ENCODE results near the gene NKD2.

NKD2 gene

GRCh38 chr5:1005904-1006655, 2.5 kb upstream of the NKD2 start:
- Histone ChIP-seq H3K27ac (no peak overlapping the region), H3K4me3 (ENCODE audit: low read depth in 1 of 2, low read length in 1 of 2) (no peak overlapping the region), H3K27me3 (peaks cover 98% of the 10 kb centered on the region), H3K9me3 (no peaks in the 10 kb centered on the region), H3K36me3 (no peaks in the 10 kb centered on the region), H3K4me1 (ENCODE audit: control insufficient read depth in 1 of 2, insufficient read depth in 1 of 2, low read depth in 1 of 2, low read length in 1 of 2) (no peaks in the 10 kb centered on the region)
- no peak for TF ChIP-seq CTCF (IDR thresholded peaks at IDR 0.05)

- Histone ChIP-seq H3K27me3 (peaks cover 100% of the 10 kb centered on the region), H3K4me1 (ENCODE audit: control insufficient read depth in 1 of 2, insufficient read depth in 1 of 2, low read depth in 1 of 2, low read length in 1 of 2) (no peaks in the 10 kb centered on the region), H3K9me3 (no peaks in the 10 kb centered on the region), H3K4me3 (ENCODE audit: low read depth in 1 of 2, low read length in 1 of 2) (no peak overlapping the region), H3K36me3 (no peaks in the 10 kb centered on the region), H3K27ac (no peak overlapping the region)
- TF ChIP-seq CTCF (IDR thresholded peaks at IDR 0.05): no peak
Measured at GRCh38 chr5:1006656-1007071, 1.9 kb upstream of the NKD2 start.

GRCh38 chr5:1007221-1007680, 1.4 kb upstream of the NKD2 start:
- Histone ChIP-seq H3K27ac (no peak overlapping the region), H3K9me3 (no peaks in the 10 kb centered on the region), H3K27me3 (peaks cover 100% of the 10 kb centered on the region), H3K4me1 (ENCODE audit: control insufficient read depth in 1 of 2, insufficient read depth in 1 of 2, low read depth in 1 of 2, low read length in 1 of 2) (no peaks in the 10 kb centered on the region), H3K36me3 (no peaks in the 10 kb centered on the region), H3K4me3 (ENCODE audit: low read depth in 1 of 2, low read length in 1 of 2) (no peak overlapping the region)
- TF ChIP-seq CTCF (IDR thresholded peaks at IDR 0.05): no peak

- H3K27me3 ChIP-seq: peaks cover 99% of the 10 kb centered on the region
- no peaks in the 10 kb centered on the region for H3K36me3 ChIP-seq
- H3K27ac ChIP-seq: no peak overlapping the region
- no peak for TF ChIP-seq CTCF (IDR thresholded peaks at IDR 0.05)
- no peak overlapping the region for H3K4me3 ChIP-seq (ENCODE audit: low read depth in 1 of 2, low read length in 1 of 2)
- H3K4me1 ChIP-seq (ENCODE audit: control insufficient read depth in 1 of 2, insufficient read depth in 1 of 2, low read depth in 1 of 2, low read length in 1 of 2): no peaks in the 10 kb centered on the region
- no peaks in the 10 kb centered on the region for H3K9me3 ChIP-seq
Measured at GRCh38 chr5:1007681-1008450, 736 bp upstream of the NKD2 start.

- no peaks in the 10 kb centered on the region for H3K4me1 ChIP-seq (ENCODE audit: control insufficient read depth in 1 of 2, insufficient read depth in 1 of 2, low read depth in 1 of 2, low read length in 1 of 2)
- H3K4me3 ChIP-seq (ENCODE audit: low read depth in 1 of 2, low read length in 1 of 2): no peak overlapping the region
- H3K36me3 ChIP-seq: no peaks in the 10 kb centered on the region
- TF ChIP-seq CTCF (IDR thresholded peaks at IDR 0.05): no peak
- H3K27me3 ChIP-seq: peaks cover 81% of the 10 kb centered on the region
- H3K27ac ChIP-seq: no peak overlapping the region
- no peaks in the 10 kb centered on the region for H3K9me3 ChIP-seq
Measured at GRCh38 chr5:1009359-1010180, 968 bp downstream of the NKD2 start.

All from neutrophil (primary cell).